Endodermal cell (in vitro differentiated cells): ENCODE results near the gene AMOTL2. TPM values are rescaled to one million over a fixed set of nuclear protein-coding genes. Genes with fewer than 3 reads are reported as not detected.

Experiments used
- DNase-seq: peaks from one replicate; pipeline ENCODE4 v3.0.0-alpha.2; 2017
- H3K27ac ChIP-seq: 2 replicates; pipeline ENCODE4 v1.5.1; 2013; ENCODE audit warnings: mild to moderate bottlenecking, low read depth, low read length, moderate library complexity
- H3K27me3 ChIP-seq: 2 replicates; pipeline ENCODE4 v1.6.1; 2013; ENCODE audit warnings: mild to moderate bottlenecking, low read length, moderate library complexity; ENCODE audit not compliant: insufficient read depth, control insufficient read depth, poor library complexity, severe bottlenecking
- H3K36me3 ChIP-seq: 2 replicates; pipeline ENCODE4 v1.7.0; 2013; ENCODE audit warnings: mild to moderate bottlenecking, low read length, moderate library complexity; ENCODE audit not compliant: control insufficient read depth, insufficient read depth
- H3K4me1 ChIP-seq: one replicate; pipeline ENCODE4 v1.7.0; 2013; ENCODE audit warnings: low read length; ENCODE audit not compliant: control insufficient read depth, insufficient read depth
- H3K4me3 ChIP-seq: 2 replicates; pipeline ENCODE4 v1.5.1; 2013; ENCODE audit warnings: mild to moderate bottlenecking, low read length, moderate library complexity
- H3K9ac ChIP-seq: 2 replicates; pipeline ENCODE4 v1.6.1; 2013; ENCODE audit warnings: mild to moderate bottlenecking, low read length, moderate library complexity; ENCODE audit not compliant: poor library complexity, severe bottlenecking; ENCODE audit errors: extremely low read depth
- H3K9me3 ChIP-seq: 2 replicates; pipeline ENCODE4 v1.6.1; 2013; ENCODE audit warnings: mild to moderate bottlenecking, low read length, moderate library complexity; ENCODE audit not compliant: control insufficient read depth
- H3K27ac Mint-ChIP-seq: 2 replicates; pipeline ENCODE4 v1.8.0; 2020; ENCODE audit warnings: mixed read lengths
- H3K27me3 Mint-ChIP-seq: 2 replicates; pipeline ENCODE4 v1.8.0; 2021; ENCODE audit warnings: mild to moderate bottlenecking, mixed read lengths; ENCODE audit not compliant: insufficient read depth
- H3K36me3 Mint-ChIP-seq: 2 replicates; pipeline ENCODE4 v1.8.0; 2020; ENCODE audit warnings: low read depth, mixed read lengths
- H3K4me1 Mint-ChIP-seq: 2 replicates; pipeline ENCODE4 v1.8.0; 2020; ENCODE audit warnings: mixed read lengths
- H3K4me3 Mint-ChIP-seq: 2 replicates; pipeline ENCODE4 v1.8.0; 2020; ENCODE audit warnings: mild to moderate bottlenecking, moderate library complexity, mixed read lengths
- H3K9me3 Mint-ChIP-seq: 2 replicates; pipeline ENCODE4 v1.8.0; 2020; ENCODE audit warnings: mild to moderate bottlenecking, mixed read lengths
- CTCF ChIP-seq: fragments of 200-600 bp; sonication (generic); conservative IDR thresholded peaks from 2 replicates; pipeline ENCODE4 v1.5.0; 2021; ENCODE audit warnings: antibody characterized with exemption, mild to moderate bottlenecking
- WGBS, 2 experiments: methylation state at CpG; one replicate each; pipeline versions ENCODE4 v1.1.5 to v1.1.7; 2013; ENCODE audit warnings: missing lambda C conversion rate in 2 of 2, mixed read lengths in 1 of 2; ENCODE audit not compliant: insufficient coverage in 1 of 2, insufficient read length in 1 of 2; 5-methylcytosine and 5-hydroxymethylcytosine counted together
- total RNA-seq, 2 donors: library from RNA; stranded (reverse); fragmentation: NEBNext Ultra II Directional in 1 of 2; extraction: Animal tissue kit (Norgen Biotek cat#: 25700) in 1 of 2; gene quantifications; 2 replicates in 1 of 2; 3 replicates in 1 of 2; pipeline ENCODE4 v1.2.1, GENCODE V29; 2021

Gene AMOTL2
- total RNA-seq, 2 donors from 2014 or later, result 109 to 153 TPM

GRCh38 chr3:134364936-134365765, 9.1 kb downstream of the AMOTL2 start:
- peaks cover 77% of the 10 kb centered on the region for H3K36me3 Mint-ChIP-seq
- 73 to 78% methylated on average over 7 to 8 of the region's 8 CpGs for WGBS, 2 experiments
- Histone ChIP-seq H3K27me3 (no peaks in the 10 kb centered on the region), H3K4me1 (peaks cover 60% of the 10 kb centered on the region), H3K9ac (peak overlapping the region; percentile 28), H3K4me3 (peak overlapping the region; percentile 22), H3K36me3 (peaks cover 96% of the 10 kb centered on the region), H3K27ac (peak overlapping the region; percentile 96), H3K9me3 (no peaks in the 10 kb centered on the region)
- DNase-seq, result peak; percentile 80
- no peaks in the 10 kb centered on the region for H3K9me3 Mint-ChIP-seq
- H3K4me3 Mint-ChIP-seq, result peak overlapping the region; percentile 44
- H3K4me1 Mint-ChIP-seq, result peaks cover 56% of the 10 kb centered on the region
- peak overlapping the region; percentile 99 for H3K27ac Mint-ChIP-seq
- no peak for TF ChIP-seq CTCF
- no peaks in the 10 kb centered on the region for H3K27me3 Mint-ChIP-seq

GRCh38 chr3:134364061-134364935, 9.9 kb downstream of the AMOTL2 start:
- H3K27ac ChIP-seq, result peak overlapping the region; percentile 96
- peaks cover 96% of the 10 kb centered on the region for H3K36me3 ChIP-seq
- peak overlapping the region; percentile 66 for H3K4me3 ChIP-seq
- Mint-ChIP-seq H3K36me3 (peaks cover 76% of the 10 kb centered on the region), H3K4me1 (peaks cover 47% of the 10 kb centered on the region), H3K4me3 (peak overlapping the region; percentile 44), H3K27ac (peak overlapping the region; percentile 99), H3K9me3 (no peaks in the 10 kb centered on the region), H3K27me3 (no peaks in the 10 kb centered on the region)
- H3K27me3 ChIP-seq, result no peaks in the 10 kb centered on the region
- H3K9ac ChIP-seq, result peak overlapping the region; percentile 75
- peak; percentile 99 for DNase-seq
- H3K9me3 ChIP-seq, result no peaks in the 10 kb centered on the region
- no peak for TF ChIP-seq CTCF
- WGBS, 2 experiments, result 3 to 9% methylated on average over 4 to 37 of the region's 37 CpGs
- H3K4me1 ChIP-seq, result peaks cover 53% of the 10 kb centered on the region

GRCh38 chr3:134363381-134363755, 10.9 kb downstream of the AMOTL2 start:
- Mint-ChIP-seq H3K27ac (peak overlapping the region; percentile 99), H3K4me1 (peaks cover 46% of the 10 kb centered on the region), H3K9me3 (no peaks in the 10 kb centered on the region), H3K4me3 (peak overlapping the region; percentile 44), H3K36me3 (peaks cover 76% of the 10 kb centered on the region), H3K27me3 (no peaks in the 10 kb centered on the region)
- peaks cover 96% of the 10 kb centered on the region for H3K36me3 ChIP-seq
- no peaks in the 10 kb centered on the region for H3K9me3 ChIP-seq
- TF ChIP-seq CTCF, result no peak
- DNase-seq, result no peak
- H3K9ac ChIP-seq, result peak overlapping the region; percentile 75
- peak overlapping the region; percentile 58 for H3K4me3 ChIP-seq
- peaks cover 50% of the 10 kb centered on the region for H3K4me1 ChIP-seq
- peak overlapping the region; percentile 96 for H3K27ac ChIP-seq
- WGBS, 2 experiments, result 86 to 100% methylated on average over 2 to 3 of the region's 3 CpGs
- H3K27me3 ChIP-seq, result no peaks in the 10 kb centered on the region
